Femur (tissue), 1 donor: Measurements from ENCODE around the gene DENND1A.

Source experiments
- DNase-seq: peaks from one replicate; pipeline ENCODE4 v3.0.0-alpha.2; 2017

The DENND1A gene

DNA sequence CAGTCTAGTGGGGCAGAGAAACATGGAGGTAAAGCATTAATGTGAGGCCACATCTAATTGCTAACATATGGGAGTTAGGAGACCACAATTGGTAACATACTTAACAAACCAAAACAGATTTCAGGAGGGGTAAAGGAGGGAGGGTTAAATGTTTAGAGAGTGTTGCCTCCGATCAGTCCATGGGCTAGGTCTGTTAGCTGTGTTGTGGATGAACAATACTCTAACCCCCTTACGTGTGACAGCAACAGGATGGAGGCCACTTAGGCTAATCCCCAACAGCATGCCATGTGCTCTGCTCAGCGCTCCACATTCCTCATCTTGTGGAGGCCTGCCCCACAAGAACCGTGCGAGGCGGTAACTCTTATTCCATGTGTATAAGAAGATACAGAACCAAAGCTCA is 406.9 kb downstream of the DENND1A start:
- DNase-seq = no peak

GRCh38 chr9:123522251-123522650 is 407.7 kb downstream of the DENND1A start:
- no peak for DNase-seq

GRCh38 chr9:123518338-123518737 is 411.6 kb downstream of the DENND1A start:
- DNase-seq = no peak

DNA sequence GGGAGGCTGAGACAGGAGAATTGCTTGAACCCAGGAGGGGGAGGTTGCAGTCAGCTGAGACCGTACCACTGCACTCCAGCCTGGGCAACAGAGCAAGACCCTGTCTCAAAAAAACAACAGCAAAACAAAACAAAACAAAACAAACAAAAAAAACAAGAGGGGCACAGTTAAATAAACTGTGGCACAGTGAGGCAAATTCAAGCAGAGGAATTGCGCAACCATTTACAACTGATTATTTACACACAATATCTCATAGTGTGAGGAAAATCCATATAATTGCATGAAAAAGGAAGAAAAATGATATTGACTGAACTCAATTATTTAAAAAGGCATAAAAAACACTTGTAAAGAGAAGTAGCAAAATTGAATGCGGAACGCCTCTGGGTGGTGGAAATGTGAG is 412.4 kb downstream of the DENND1A start:
- DNase-seq = no peak

- DNase-seq = no peak
Observed at GRCh38 chr9:123514766-123515165, 415.2 kb downstream of the DENND1A start.

DNA sequence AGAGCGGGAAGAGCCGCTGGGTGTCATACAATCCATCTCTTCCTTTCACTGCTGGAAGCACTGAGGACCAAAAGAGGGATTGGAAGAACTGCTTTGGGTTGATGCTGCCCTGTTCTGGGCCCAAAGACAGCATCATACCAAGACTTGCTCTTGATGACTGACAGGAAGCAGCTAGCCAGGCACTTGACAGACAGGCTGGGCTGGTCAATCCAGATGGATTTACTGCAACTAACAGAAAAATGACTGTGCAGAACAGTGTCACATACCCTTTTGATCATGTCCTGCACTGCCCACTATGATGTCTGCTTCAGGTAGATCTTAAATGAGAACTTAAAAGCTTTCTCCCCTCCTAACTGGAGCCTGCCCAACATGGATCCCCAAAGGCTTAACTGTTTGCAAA is 416.4 kb downstream of the DENND1A start:
- no peak for DNase-seq

DNA sequence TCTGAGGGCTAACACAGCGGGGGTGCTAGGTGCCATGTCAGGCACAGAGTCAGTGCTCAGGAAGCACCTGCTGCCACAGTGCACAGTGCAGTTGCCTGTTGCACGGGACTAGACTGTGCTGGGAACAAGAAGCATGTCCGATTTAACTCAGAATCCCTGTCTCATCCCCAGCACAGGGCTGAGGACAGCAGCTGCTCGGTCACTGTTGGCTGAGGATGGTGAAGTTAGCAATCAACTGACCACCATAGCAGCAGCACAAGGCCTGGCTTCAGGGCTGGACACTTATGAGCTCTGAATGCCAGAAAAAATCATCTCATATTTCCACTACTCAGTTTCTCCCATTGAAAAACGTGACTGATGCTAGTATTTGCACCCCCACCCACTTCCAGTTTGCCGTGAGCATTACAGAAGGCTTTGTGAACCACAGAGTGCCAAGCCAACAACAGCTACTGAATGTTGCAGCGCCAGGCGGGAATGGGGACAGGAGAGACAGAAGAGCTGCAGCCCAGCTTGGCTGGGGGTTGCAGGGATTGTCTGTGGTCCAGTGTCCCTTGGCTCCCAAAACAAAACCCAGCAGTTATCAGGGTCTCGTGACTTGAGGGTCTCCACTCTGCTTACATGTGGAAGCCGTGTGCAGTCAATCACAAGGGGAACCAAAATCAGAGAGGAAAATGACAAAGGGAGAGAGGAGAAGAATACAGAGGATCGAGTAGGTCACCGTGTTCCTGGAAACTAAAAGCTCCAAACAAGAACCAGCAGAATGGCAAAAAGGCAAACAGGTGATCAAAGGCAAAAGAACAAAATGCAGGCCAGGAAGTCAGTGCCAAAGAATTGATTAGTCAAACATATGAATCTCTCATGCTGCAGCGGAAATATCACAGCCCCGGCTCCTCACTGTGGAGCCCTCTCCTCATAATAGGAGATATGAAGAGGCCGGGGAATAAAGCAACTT is 418.3 kb downstream of the DENND1A start:
- no peak for DNase-seq

- DNase-seq = no peak
Observed at GRCh38 chr9:123509646-123510045, 420.3 kb downstream of the DENND1A start.

- no peak for DNase-seq
Observed at GRCh38 chr9:123508048-123508447, 421.9 kb downstream of the DENND1A start.

DNA sequence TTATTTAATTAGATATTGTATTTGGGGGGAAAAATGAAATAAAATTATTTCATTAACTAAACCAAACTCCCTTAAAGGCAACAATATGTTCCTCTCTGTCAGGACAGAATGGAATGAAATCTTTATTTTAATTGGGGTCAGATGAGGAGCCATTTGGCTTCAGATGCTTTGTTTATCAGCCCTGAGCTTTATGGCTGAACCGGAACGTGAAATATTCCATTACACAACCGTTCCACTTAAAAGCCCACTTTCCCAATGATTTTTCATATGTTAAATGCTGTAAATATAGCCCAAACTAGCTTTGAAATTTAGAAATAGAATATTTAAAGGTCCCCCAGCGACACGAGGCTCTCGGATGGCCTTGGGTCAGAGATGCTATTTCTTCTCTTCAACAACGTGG is 424.4 kb downstream of the DENND1A start:
- no peak for DNase-seq

- no peak for DNase-seq
Observed at GRCh38 chr9:123500336-123500735, 429.6 kb downstream of the DENND1A start.

GRCh38 chr9:123497830-123498229 is 432.1 kb downstream of the DENND1A start:
- DNase-seq = no peak

DNA sequence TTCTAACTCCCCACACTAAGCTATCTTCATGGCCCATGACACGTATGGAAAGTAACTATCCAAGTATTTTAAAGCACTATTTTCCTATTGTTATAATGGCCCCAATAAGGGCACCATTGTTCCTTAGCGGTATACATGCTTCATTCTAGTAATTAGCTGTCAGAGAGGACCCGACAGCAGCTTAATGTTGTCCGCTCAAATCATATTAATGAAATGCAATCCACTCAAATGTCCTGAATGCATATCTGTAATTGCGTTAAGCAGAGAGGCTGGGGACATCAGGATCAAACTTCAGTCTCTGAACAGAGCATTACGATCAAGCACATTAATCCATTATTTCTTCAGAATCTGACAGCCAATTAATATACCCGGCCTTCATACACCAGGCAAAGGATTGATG is 434.2 kb downstream of the DENND1A start:
- no peak for DNase-seq

DNA sequence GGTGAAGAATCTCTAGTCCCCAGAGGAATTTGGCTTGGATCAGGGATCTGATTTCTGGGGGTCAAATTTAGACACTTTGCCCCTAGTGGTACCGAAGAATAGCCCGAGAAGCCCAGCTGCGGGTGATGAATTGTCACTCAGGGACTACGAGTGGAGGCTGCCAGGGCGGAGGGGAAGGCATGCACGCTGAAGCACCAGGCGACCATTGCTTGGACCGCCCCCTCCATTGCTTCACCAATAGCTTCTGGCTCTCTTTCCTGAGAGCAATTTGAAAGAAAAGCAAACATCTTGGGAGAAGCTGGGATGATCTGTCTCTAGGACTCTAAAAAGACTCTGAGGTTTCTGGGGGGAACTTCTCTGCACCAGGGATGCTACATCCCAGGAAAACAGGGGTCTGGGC is 436.3 kb downstream of the DENND1A start:
- no peak for DNase-seq

GRCh38 chr9:123490688-123491087 is 439.2 kb downstream of the DENND1A start:
- DNase-seq = no peak

DNA sequence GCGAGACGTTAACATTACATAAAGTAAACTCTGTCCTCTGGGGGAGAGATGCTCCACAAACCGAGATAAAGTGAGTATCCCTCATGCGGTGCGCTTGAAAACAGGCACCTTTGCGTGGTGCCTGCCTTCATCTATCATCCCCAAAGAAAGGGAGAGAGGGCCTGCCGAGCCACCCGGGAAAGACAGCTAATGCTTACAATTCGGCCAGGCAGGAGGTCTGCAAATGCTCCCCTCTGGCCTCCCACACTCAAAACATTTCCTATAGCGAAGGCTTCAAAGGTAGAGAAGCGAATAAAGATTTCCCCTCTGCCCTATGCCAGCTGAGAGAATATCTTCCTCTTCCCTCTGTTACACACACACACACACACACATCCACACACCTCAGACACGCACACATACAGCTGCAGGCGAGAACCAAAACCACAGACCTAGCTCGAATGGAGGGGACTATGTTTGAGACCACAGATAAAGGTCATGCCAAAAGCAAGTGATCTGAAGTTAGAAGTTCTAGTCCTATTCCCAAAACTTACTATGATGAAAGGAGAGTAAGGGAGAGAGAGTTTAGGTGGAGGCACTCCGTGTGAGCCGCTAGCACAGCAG is 441.1 kb downstream of the DENND1A start:
- no peak for DNase-seq

DNA sequence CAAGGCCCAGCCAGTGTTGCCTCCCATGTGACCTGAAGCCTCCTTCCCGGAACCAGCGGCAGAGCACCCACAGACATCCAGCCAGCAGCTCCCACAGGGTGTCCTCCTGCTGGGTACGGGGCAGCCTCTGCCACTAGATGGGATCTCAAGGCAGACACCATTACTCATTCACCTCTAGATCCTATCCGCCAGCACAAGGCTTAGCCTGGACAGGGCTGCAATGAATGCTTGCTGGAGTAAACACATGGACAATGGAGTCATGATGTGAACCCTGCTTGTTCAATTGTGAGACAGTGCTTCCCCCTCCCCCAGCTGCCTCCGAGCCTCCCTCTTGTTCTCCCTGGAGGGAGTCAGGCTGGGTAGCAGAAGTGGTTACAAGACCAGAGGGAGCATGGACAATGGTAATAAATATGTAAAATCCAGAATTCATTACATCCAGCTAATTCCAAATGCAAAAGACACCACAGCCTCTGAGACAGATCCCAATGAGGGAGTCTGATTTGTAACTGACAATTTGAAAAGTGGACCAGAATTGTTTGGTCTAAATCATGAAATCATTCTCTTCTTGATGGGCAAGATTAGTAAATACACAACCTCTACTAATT is 441.9 kb downstream of the DENND1A start:
- DNase-seq = no peak

GRCh38 chr9:123486431-123486830 is 443.5 kb downstream of the DENND1A start:
- DNase-seq = no peak

- DNase-seq = no peak
Observed at GRCh38 chr9:123485216-123485615, 444.7 kb downstream of the DENND1A start.

- DNase-seq = no peak
Observed at GRCh38 chr9:123484130-123484529, 445.8 kb downstream of the DENND1A start.

- no peak for DNase-seq
Observed at GRCh38 chr9:123483191-123483803, 446.6 kb downstream of the DENND1A start.

DNA sequence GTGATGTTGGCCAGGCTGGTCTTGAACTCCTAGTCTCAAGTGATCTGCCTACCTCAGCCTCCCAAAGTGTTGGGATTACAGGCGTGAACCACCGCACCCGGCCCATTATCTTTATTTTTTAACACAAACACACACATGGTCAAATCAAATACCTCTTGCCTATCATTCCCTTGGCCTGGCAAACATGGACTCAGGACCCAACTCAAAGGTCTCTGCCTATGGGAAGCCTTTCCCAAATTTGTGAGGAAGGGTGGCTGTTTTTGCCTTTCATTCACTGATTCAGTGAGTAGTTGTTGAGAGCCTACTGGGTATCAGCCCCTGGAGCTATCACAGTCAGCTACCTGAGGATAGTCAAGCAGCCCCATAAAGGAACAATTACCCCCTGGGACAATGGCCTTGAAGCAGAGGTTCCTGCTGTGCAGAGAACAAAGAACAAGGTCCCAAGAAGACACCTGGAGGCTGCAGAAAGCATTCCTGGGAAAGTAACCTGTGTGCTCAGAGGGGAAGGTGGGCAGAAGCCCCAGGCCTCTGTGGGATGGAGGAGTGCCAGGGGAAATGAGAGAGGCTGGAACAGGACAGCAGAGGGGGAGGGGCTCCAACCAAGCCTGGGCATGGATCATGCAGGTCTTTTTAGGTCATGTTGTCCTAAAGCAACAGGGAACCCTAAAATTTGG is 447.5 kb downstream of the DENND1A start:
- DNase-seq = no peak
